K562 (cell line): Measurements from ENCODE around the gene GNAQ. TPM values are rescaled to one million over a fixed set of nuclear protein-coding genes. Genes with fewer than 3 reads are reported as not detected.

Experiments
- COPS2 ChIP-seq: fragments of 450-650 bp; conservative IDR thresholded peaks from 2 replicates; pipeline ENCODE4 v1.6.1; 2016; ENCODE audit warnings: mild to moderate bottlenecking, moderate library complexity
- CTBP1 ChIP-seq: fragments of 450-650 bp; IDR thresholded peaks from 2 replicates; pipeline ENCODE4 v1.6.1; 2016; ENCODE audit warnings: borderline replicate concordance
- FOXK2 ChIP-seq, 2 experiments: fragments of 450-650 bp; IDR thresholded peaks in 1 of 2; conservative IDR thresholded peaks in 1 of 2; 2 replicates each; pipeline ENCODE4 v1.6.1; 2016; ENCODE audit warnings: low read depth in 2 of 2, mild to moderate bottlenecking in 1 of 2
- GATA2 ChIP-seq: sonication (generic); formaldehyde crosslinking; IDR thresholded peaks from 2 replicates; pipeline ENCODE4 v1.4.0; 2020; ENCODE audit warnings: mild to moderate bottlenecking, missing genetic modification reagents
- HSF4 ChIP-seq: fragments of 250-450 bp; sonication (Bioruptor Pico); IDR thresholded peaks from 2 replicates; pipeline ENCODE4 v2.1.2; 2022; ENCODE audit warnings: mild to moderate bottlenecking, moderate library complexity, borderline replicate concordance
- KAT2B ChIP-seq: IDR thresholded peaks from one replicate; pipeline ENCODE4 v1.6.1; 2012; ENCODE audit warnings: low read depth, mild to moderate bottlenecking, control low read depth, inconsistent platforms, low read length, moderate library complexity
- MNT ChIP-seq, 2 experiments: fragments of 450-650 bp; conservative IDR thresholded peaks; 2 replicates each; pipeline ENCODE4 v1.6.1; 2017; ENCODE audit warnings: mild to moderate bottlenecking in 2 of 2, moderate library complexity in 2 of 2
- NFIC ChIP-seq: fragments of 450-650 bp; IDR thresholded peaks from 2 replicates; pipeline ENCODE4 v1.6.1; 2017; ENCODE audit warnings: mild to moderate bottlenecking, inconsistent platforms
- NKRF ChIP-seq: fragments of 450-650 bp; IDR thresholded peaks from 2 replicates; pipeline ENCODE4 v1.6.1; 2016; ENCODE audit warnings: borderline replicate concordance
- RERE ChIP-seq: sonication (generic); formaldehyde crosslinking; IDR thresholded peaks from 2 replicates; pipeline ENCODE4 v1.8.0; 2023; ENCODE audit warnings: missing genetic modification reagents, mild to moderate bottlenecking, borderline replicate concordance
- SETDB1 ChIP-seq: IDR thresholded peaks from one replicate; pipeline ENCODE4 v1.6.1; 2012; ENCODE audit warnings: low read length, control low read depth, inconsistent platforms
- SNAPC5 ChIP-seq: fragments of 250-450 bp; sonication (Bioruptor Pico); IDR thresholded peaks from 2 replicates; pipeline ENCODE4 v1.8.0; 2021; ENCODE audit warnings: moderate library complexity, mild to moderate bottlenecking, inconsistent platforms
- SRSF1 ChIP-seq: fragments of 200-400 bp; formaldehyde crosslinking; IDR thresholded peaks from 2 replicates; pipeline ENCODE4 v1.6.1; 2017; ENCODE audit warnings: mild to moderate bottlenecking, low read depth, low read length, moderate library complexity
- XRCC3 ChIP-seq: fragments of 450-650 bp; IDR thresholded peaks from 2 replicates; pipeline ENCODE4 v1.6.1; 2017; ENCODE audit warnings: mild to moderate bottlenecking, moderate library complexity
- ZFP1 ChIP-seq: fragments of 450-650 bp; formaldehyde crosslinking; IDR thresholded peaks from 2 replicates; pipeline ENCODE4 v1.4.0; 2020; ENCODE audit warnings: mild to moderate bottlenecking, mixed read lengths
- ZNF184 ChIP-seq: sonication (generic); formaldehyde crosslinking; IDR thresholded peaks from 2 replicates; pipeline ENCODE4 v1.5.0; 2020; ENCODE audit warnings: missing genetic modification reagents
- ZNF197 ChIP-seq: fragments of 200-800 bp; sonication (Bioruptor generic); IDR thresholded peaks from 2 replicates; pipeline ENCODE4 v1.6.1; 2016; ENCODE audit warnings: low read depth, missing genetic modification characterization, missing compliant biosample characterization
- ZNF507 ChIP-seq: conservative IDR thresholded peaks from 2 replicates; pipeline ENCODE4 v1.6.1; 2017; ENCODE audit warnings: missing genetic modification characterization, missing compliant biosample characterization
- ZNF75A ChIP-seq: fragments of 450-650 bp; formaldehyde crosslinking; IDR thresholded peaks from 2 replicates; pipeline ENCODE4 v1.4.0; 2020; ENCODE audit warnings: mild to moderate bottlenecking
- polyA plus RNA-seq, 8 experiments: library from polyadenylated mRNA; depleted of rRNA in 4 of 8; stranded (reverse) in 5 of 8; unstranded in 3 of 8; fragments of >200 nt; fragmentation: Nextera tagmentation in 2 of 8; fragmentation: Illumina TruSeq in 1 of 8; extraction: Ambion mirVana in 2 of 8; extraction: Trizol in 1 of 8; gene quantifications; 2 replicates each; pipeline versions ENCODE4 v1.2.1 to v1.2.3, GENCODE V29; 2011 to 2014; ENCODE audit warnings: inconsistent platforms in 1 of 8, missing spikeins in 1 of 8
- total RNA-seq, 7 experiments: library from RNA; depleted of rRNA in 6 of 7; stranded (reverse); fragments of >200 nt in 6 of 7; fragmentation: Illumina TruSeq in 2 of 7; extraction: Trizol in 2 of 7; gene quantifications; 2 replicates each; pipeline versions ENCODE4 v1.2.1 to v1.2.3, GENCODE V29; 2011 to 2021; ENCODE audit warnings: low replicate concordance in 1 of 7

Gene GNAQ
- total and polyA plus RNA-seq, 9 of the 15 experiments (the other 6 are each of a cell fraction or from before 2014, with no cell fraction given): 4.8 to 27.9 (median 17.5) TPM

GRCh38 chr9:78030553-78031443 lies 813 bp downstream of the GNAQ start (continued):
- TF ChIP-seq RERE (CRISPR knock-in tag) (no peak), SRSF1 (no peak), SNAPC5 (no peak), ZNF184 (CRISPR knock-in tag) (no peak), GATA2 (peak; percentile 45; the same call in 1 of the 2 replicates), SETDB1 (no peak), XRCC3 (no peak), KAT2B (no peak), NKRF (0 out of 2 replicates have a peak, but pooled peaks have one; percentile 19), FOXK2 (conservative IDR thresholded peaks at IDR 0.05 in 1 of 2, IDR thresholded peaks at IDR 0.05 in 1 of 2; ENCODE audit: low read depth in 2 of 2) (no peak), ZFP1 (CRISPR knock-in tag) (no peak), ZNF75A (CRISPR knock-in tag) (no peak), CTBP1 (0 out of 2 replicates have a peak, but pooled peaks have one; percentile 24), COPS2 (no peak), NFIC (0 out of 2 replicates have a peak, but pooled peaks have one; percentile 24), HSF4 (CRISPR knock-in tag) (no peak), ZNF507 (tag) (no peak), MNT (conservative IDR thresholded peaks at IDR 0.05) (peak in 1 of 2 experiments; percentile 41; a peak in 1 of 4 replicates), ZNF197 (CRISPR knock-in tag) (no peak)
